ENCODE measurements around the gene TFF3. TPM values are rescaled to one million over a fixed set of nuclear protein-coding genes. Genes with fewer than 3 reads are reported as not detected.

The TFF3 gene
- total RNA-seq, 4 donors from 2014 or later, result 2.5 to 24.4 (median 9.3) TPM

DNA sequence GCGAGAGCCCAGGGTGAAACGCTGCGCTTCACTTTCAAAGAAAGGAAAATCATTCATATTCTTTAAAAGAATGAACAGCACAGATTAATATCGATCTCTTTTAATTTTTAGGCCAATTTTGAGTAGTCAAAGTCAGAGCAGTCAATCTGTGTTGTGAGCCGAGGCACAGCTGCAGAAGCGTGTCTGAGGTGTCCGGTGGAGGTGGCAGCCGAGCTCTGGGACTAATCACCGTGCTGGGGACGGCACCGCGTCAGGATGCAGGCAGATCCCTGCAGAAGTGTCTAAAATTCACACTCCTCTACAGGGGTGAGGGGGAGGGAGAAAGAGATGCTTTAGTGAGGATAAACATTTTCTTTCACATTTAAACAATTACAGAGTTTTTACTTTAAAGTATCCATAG lies 47.0 kb upstream of the TFF3 start:
- intact Hi-C loops (cut with DNase I), result no loop called here
- no peak for DNase-seq (ENCODE audit: extremely low spot score)
- TF ChIP-seq, protein P1, sequence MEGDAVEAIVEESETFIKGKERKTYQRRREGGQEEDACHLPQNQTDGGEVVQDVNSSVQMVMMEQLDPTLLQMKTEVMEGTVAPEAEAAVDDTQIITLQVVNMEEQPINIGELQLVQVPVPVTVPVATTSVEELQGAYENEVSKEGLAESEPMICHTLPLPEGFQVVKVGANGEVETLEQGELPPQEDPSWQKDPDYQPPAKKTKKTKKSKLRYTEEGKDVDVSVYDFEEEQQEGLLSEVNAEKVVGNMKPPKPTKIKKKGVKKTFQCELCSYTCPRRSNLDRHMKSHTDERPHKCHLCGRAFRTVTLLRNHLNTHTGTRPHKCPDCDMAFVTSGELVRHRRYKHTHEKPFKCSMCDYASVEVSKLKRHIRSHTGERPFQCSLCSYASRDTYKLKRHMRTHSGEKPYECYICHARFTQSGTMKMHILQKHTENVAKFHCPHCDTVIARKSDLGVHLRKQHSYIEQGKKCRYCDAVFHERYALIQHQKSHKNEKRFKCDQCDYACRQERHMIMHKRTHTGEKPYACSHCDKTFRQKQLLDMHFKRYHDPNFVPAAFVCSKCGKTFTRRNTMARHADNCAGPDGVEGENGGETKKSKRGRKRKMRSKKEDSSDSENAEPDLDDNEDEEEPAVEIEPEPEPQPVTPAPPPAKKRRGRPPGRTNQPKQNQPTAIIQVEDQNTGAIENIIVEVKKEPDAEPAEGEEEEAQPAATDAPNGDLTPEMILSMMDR (IDR thresholded peaks at IDR 0.05), result no peak
- TF ChIP-seq EP300 (IDR thresholded peaks at IDR 0.05) (no peak), POLR2AphosphoS5 (IDR thresholded peaks at IDR 0.05) (no peak), POLR2A (IDR thresholded peaks at IDR 0.05; ENCODE audit: low read depth) (no peak)
- Histone ChIP-seq H3K27me3 (peaks cover 0 to 78% (median 2%) of the 10 kb centered on the region in 4 donors), H3K27ac (replicated peaks in 1 of 4) (no peak overlapping the region), H3K9me3 (peaks cover 0 to 12% (median 7%) of the 10 kb centered on the region in 4 donors), H3K4me3 (no peak overlapping the region), H3K4me1 (no peaks in the 10 kb centered on the region), H3K36me3 (no peaks in the 10 kb centered on the region)
- 51% methylated on average over 12 of the region's 12 CpGs for WGBS

DNA sequence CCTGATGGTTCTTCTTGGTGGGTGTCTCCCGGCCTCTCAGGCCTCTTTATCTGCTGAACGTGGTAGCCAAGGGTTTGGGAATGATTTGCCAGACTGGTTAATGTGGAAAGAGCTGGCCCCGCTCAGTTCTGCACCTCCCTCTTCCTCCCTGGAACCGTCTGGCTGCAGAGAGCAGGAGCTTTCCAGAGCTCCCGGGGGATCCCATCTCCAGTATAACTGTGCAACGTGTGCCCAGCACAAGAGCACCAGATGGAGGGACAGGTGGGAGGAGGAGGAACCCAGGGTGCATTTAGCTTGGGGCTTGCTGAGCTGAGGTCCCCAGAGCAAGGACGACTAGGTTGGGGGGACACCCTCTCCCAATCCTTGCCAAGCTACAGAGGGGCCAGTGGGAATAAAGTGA lies 46.1 kb upstream of the TFF3 start:
- intact Hi-C loops (cut with DNase I), result no loop called here
- DNase-seq (ENCODE audit: extremely low spot score), result no peak

DNA sequence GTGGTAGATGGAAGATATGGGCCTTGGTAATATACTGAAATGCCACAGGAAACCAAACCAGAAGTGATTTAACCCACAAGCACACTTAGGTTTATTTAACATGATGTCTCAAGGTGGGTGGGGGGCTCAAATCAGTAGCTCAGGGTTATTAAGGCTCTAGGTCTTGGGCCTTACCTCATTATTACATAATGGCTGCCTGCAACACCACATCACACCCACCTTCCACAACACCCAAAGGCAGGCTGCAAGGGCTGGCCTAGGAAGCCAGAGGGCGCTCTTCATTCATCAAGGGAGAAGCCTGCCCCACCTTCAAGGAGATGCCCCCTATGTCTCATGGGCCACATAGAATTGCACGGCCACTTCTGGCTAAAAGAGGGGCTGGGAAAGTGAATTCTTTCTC lies 45.1 kb upstream of the TFF3 start:
- no peak for DNase-seq (ENCODE audit: extremely low spot score)
- Histone ChIP-seq H3K27me3 (peaks cover 0 to 68% (median 2%) of the 10 kb centered on the region in 4 donors), H3K27ac (replicated peaks in 1 of 4) (no peak overlapping the region), H3K9me3 (peaks cover 0 to 31% (median 13%) of the 10 kb centered on the region in 4 donors), H3K4me1 (no peaks in the 10 kb centered on the region), H3K36me3 (no peaks in the 10 kb centered on the region), H3K4me3 (no peak overlapping the region)
- WGBS, result 94% methylated on average over 2 of the region's 2 CpGs
- TF ChIP-seq EP300 (IDR thresholded peaks at IDR 0.05) (no peak), POLR2A (IDR thresholded peaks at IDR 0.05; ENCODE audit: low read depth) (no peak), POLR2AphosphoS5 (IDR thresholded peaks at IDR 0.05) (no peak)
- TF ChIP-seq, protein P1 (IDR thresholded peaks at IDR 0.05), result no peak
- intact Hi-C loops (cut with DNase I), result no loop called here

More for the DNA sequence above, 46.1 kb upstream of the TFF3 start:
- H3K27me3 ChIP-seq, result peaks cover 0 to 78% (median 2%) of the 10 kb centered on the region in 4 donors
- H3K36me3 ChIP-seq, result no peaks in the 10 kb centered on the region
- H3K27ac ChIP-seq (replicated peaks in 1 of 4), result no peak overlapping the region
- H3K4me1 ChIP-seq, result no peaks in the 10 kb centered on the region
- peaks cover 0 to 21% (median 9%) of the 10 kb centered on the region in 4 donors for H3K9me3 ChIP-seq
- WGBS, result 42% methylated on average over 7 of the region's 7 CpGs
- TF ChIP-seq, protein P1 (IDR thresholded peaks at IDR 0.05), result no peak
- TF ChIP-seq POLR2A (IDR thresholded peaks at IDR 0.05; ENCODE audit: low read depth) (no peak), EP300 (IDR thresholded peaks at IDR 0.05) (no peak), POLR2AphosphoS5 (IDR thresholded peaks at IDR 0.05) (no peak)
- H3K4me3 ChIP-seq, result no peak overlapping the region

DNA sequence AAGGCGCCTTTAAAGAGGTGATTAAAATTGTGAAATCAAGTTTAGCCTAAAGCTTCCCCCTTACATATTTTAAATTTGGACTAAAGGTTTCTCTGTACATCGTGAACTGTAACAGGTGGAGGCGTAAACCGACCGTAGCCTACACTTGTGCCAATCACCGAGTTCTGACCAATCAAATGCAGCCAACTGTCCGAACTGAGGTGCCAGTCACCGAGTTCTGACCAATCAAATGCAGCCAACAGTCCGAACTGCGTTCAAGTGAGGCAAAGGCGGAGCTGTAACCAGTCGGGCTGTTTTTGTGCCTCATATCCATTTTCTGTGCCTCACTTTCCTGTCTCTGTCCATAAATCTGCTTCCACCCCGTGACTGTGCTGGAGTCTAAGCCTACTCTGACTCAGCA lies 43.7 kb upstream of the TFF3 start:
- no peak overlapping the region for H3K27ac ChIP-seq (replicated peaks in 1 of 4)
- WGBS, result 86% methylated on average over 13 of the region's 13 CpGs
- no peak overlapping the region for H3K4me3 ChIP-seq
- intact Hi-C loops (cut with DNase I), result no loop called here
- no peak for DNase-seq (ENCODE audit: extremely low spot score)
- H3K4me1 ChIP-seq, result no peaks in the 10 kb centered on the region
- no peaks in the 10 kb centered on the region for H3K36me3 ChIP-seq
- peaks cover 0 to 40% (median 23%) of the 10 kb centered on the region in 4 donors for H3K9me3 ChIP-seq
- TF ChIP-seq EP300 (IDR thresholded peaks at IDR 0.05), result no peak
- TF ChIP-seq, protein P1 (IDR thresholded peaks at IDR 0.05), result no peak
- TF ChIP-seq POLR2AphosphoS5 (IDR thresholded peaks at IDR 0.05), result no peak
- TF ChIP-seq POLR2A (IDR thresholded peaks at IDR 0.05; ENCODE audit: low read depth), result no peak
- H3K27me3 ChIP-seq, result peaks cover 0 to 59% (median 2%) of the 10 kb centered on the region in 4 donors

DNA sequence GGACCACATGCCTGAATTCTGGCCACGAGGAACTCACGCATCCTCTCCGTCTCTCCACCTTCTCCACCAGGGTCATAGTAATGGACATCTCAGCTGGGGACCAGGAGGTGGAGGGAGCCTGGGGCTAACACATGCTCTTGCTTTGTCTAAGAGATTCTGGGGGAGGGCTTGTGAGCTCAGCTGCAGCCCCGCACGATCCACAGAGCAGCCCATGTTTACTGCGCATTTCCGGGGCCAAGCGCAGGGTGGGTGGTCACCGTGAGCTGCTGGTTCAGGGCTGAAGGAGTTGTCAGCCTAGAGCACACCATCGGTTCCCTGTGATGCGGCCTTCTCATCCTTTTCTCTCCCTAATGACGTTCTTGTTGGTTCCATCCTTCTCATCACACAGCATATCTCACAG lies 43.1 kb upstream of the TFF3 start:
- DNase-seq (ENCODE audit: extremely low spot score), result no peak
- H3K27me3 ChIP-seq, result peaks cover 0 to 57% (median 2%) of the 10 kb centered on the region in 4 donors
- H3K9me3 ChIP-seq, result peaks cover 0 to 40% (median 24%) of the 10 kb centered on the region in 4 donors
- intact Hi-C loops (cut with DNase I), result no loop called here
- 86% methylated on average over 12 of the region's 12 CpGs for WGBS
- no peak overlapping the region for H3K4me3 ChIP-seq
- no peaks in the 10 kb centered on the region for H3K4me1 ChIP-seq
- TF ChIP-seq, protein P1 (IDR thresholded peaks at IDR 0.05), result no peak
- TF ChIP-seq EP300 (IDR thresholded peaks at IDR 0.05) (no peak), POLR2AphosphoS5 (IDR thresholded peaks at IDR 0.05) (no peak), POLR2A (IDR thresholded peaks at IDR 0.05; ENCODE audit: low read depth) (no peak)
- no peaks in the 10 kb centered on the region for H3K36me3 ChIP-seq
- no peak overlapping the region for H3K27ac ChIP-seq (replicated peaks in 1 of 4)
